Muscle of arm (tissue), 12 donors: ENCODE results near the gene MCM8. TPM values are rescaled to one million over a fixed set of nuclear protein-coding genes. Genes with fewer than 3 reads are reported as not detected.

Source experiments
- DNase-seq: peaks from one replicate; pipeline ENCODE4 v3.0.0-alpha.2; 2013
- polyA plus RNA-seq, 12 donors: library from polyadenylated mRNA; unstranded; fragments of 120-200 nt; gene quantifications; one replicate each; pipeline ENCODE4 v1.2.1, GENCODE V29; 2013; ENCODE audit not compliant: insufficient read length in 12 of 12

Gene MCM8
- polyA plus RNA-seq, 12 donors = 6.2 to 14.0 (median 10.0) TPM; not detected in 1

DNA sequence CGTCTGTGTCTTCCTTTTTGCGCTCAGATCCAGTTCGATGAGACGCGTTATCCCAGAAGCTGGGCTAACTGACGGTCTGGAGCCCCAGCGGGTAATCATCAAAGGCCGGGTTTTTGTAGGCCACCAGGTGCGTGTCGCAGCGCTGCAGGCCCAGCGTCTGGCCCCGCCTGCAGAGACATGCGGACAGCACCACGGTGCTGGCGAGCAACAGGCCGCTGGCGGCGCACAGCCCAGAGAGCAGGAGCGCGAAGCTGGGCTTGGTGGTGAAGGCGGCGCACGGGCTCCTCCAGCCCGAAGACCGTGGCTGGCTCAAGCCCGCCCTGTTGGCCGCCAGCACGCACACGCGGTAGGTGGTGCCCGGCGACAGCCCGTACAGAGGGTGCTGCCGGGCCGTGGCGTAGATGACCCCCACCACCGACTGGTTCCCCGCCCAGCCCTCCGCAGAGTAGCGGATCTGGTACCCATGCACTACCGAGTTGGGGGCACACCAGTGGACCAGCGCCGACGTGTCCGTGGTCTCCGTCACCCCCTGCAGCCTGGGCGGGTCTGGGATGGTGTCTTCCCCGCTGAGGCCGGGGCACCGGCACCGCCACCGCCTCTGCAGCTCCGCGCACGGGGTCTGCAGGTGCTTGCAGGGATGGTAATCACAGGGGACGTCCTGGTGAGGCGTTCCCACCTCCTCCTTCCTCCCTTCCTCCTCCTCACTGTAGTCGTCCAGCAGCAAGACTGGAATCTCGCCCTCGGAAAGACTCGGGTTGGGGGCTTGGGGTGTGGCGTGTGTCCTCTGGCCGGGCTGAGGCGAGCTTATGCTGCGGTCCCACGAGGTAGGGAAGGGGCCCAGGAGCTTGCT lies 90.7 kb downstream of the MCM8 start:
- DNase-seq = no peak

- no peak for DNase-seq
These were observed 91.4 kb downstream of the MCM8 start for GRCh38 chr20:6041808-6042265.

GRCh38 chr20:6044115-6044514 lies 93.7 kb downstream of the MCM8 start:
- DNase-seq = no peak

GRCh38 chr20:6045566-6045965 lies 95.1 kb downstream of the MCM8 start:
- DNase-seq = no peak

DNA sequence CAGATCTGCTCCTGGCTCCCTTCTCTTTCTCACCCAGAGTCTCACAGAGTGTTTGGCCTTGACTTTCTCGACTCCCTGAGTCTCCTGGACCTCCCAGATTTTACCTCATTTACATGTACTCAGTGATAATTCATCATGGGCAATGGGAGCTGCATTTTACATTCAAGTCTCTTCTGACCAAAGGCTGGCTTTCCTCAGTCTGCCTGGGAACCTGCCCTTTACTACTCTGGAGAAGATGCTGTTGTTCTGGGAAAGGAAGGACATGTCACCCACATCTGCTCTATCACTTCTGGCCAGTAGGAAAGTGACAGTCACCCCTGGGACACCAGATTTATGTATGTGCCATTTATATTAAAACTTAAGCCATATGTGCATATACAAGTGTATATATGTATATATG lies 96.0 kb downstream of the MCM8 start:
- no peak for DNase-seq

DNA sequence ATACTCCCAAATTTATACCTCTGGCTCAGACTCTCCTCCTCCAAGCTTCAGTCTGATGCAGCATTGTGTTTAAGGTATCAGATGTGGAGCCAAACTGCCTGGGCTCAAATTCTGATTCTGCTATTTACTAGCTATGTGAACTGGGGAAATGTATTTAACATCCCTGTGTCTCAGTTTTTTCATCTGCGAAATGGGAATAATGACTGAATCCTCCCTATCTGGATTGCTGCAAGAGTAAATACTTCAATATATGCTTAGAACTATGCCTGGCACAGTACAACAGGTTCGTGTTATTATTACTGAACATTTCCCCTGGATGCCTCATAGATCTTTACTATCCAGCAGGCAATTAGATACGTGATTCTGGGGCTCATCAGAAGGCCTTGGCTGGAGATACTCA lies 97.9 kb downstream of the MCM8 start:
- no peak for DNase-seq

Other genes starting within 250 kb of the MCM8 start
- 10 to 100 TPM in 1 of 12 donors, 1 to 10 TPM in 10, not detected in 1; 3.2 to 21.2 (median 7.0) TPM for gene SHLD1, start 200.3 kb upstream of the MCM8 start, polyA plus RNA-seq
- gene CHGB, start 39.1 kb upstream of the MCM8 start, polyA plus RNA-seq = 1 to 10 TPM in 1 of 12 donors, under 1 TPM in 9, not detected in 2; 0.12 to 10.0 (median 0.30) TPM
- 10 to 100 TPM in 10 of 12 donors, 1 to 10 TPM in 1, not detected in 1; 9.0 to 16.8 (median 12.0) TPM for gene TRMT6, start 119 bp upstream of the MCM8 start, polyA plus RNA-seq
- gene CRLS1, start 55.5 kb downstream of the MCM8 start, polyA plus RNA-seq = 10 to 100 TPM in 11 of 12 donors, not detected in 1; 19.1 to 82.5 (median 65.7) TPM
- gene LRRN4, start 103.4 kb downstream of the MCM8 start, polyA plus RNA-seq = under 1 TPM in 10 of 12 donors, not detected in 2; 0.08 to 0.28 (median 0.20) TPM
- gene FERMT1, start 172.4 kb downstream of the MCM8 start, polyA plus RNA-seq = 10 to 100 TPM in 1 of 12 donors, 1 to 10 TPM in 3, under 1 TPM in 7, not detected in 1; 0.21 to 12.5 (median 0.53) TPM